GM18519 (cell line): ENCODE measurements around the gene KRTAP2-4.
"Not testable (repeated sequence)": the region's sequence is repeated elsewhere in the genome, so short reads cannot be mapped to it uniquely, and the experiment has no call there.

Source experiments
- ATAC-seq: cut with Tn5 transposase; IDR thresholded peaks from one replicate; pipeline ENCODE4 v1.9.1; 2021; ENCODE audit warnings: mild to moderate bottlenecking, moderate library complexity; ENCODE audit not compliant: unreplicated experiment, low FRiP score

KRTAP2-4 gene

DNA sequence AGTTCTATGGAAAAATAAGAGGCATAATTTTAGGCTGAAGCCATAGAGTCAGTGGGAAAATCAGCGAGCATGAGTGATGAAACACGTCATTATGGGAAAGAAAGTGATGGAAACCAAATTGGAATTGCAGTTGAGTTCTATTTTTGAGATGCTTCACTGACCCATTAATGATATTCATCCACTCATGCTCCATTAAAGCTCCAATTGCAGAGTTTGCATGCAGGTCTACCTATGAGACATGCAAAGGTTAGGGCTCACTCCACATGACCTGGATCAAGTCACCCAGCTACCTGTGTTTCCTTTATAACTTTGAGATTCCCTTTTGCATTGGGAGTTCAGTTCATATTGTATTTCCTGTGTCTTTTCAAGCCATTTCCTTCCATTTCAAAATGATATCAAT is 8.0 kb upstream of the KRTAP2-4 start:
- no peak for ATAC-seq

DNA sequence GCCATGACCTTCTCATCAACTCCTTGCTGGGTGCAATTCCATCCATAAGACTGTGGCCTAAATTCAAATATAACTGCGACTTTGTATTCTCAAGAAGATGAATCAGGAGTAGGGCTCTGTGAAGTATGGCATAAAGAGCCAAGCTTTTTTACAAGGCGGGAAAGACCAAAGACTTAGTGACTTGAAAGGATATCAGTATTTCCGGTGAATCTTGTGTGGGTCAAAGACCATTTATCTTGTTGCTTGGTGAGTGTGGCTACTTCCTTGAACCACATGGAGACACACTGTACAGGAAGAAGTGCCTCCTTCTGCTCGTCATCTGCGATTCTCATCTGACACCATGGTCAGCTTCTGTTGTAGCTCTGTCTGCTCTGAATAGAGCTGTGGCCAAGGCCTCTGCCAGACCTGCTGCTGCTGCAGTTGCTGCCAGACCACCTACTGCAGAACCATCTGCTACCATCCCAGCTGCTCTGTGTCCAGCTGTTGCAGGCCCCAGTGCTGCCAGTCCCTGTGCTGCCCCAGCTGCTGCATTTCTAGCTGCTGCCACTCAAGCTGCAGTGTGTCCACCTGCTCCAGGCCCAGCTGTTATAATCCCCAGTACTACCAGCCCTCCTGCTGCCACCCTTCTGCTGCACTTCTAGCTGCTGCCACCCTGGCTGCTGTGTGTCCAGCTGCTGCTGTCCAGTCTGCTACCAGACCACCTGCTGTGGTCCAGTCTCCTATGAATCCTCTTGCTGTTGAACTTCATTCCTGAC is 6.1 kb upstream of the KRTAP2-4 start:
- ATAC-seq, result no peak

DNA sequence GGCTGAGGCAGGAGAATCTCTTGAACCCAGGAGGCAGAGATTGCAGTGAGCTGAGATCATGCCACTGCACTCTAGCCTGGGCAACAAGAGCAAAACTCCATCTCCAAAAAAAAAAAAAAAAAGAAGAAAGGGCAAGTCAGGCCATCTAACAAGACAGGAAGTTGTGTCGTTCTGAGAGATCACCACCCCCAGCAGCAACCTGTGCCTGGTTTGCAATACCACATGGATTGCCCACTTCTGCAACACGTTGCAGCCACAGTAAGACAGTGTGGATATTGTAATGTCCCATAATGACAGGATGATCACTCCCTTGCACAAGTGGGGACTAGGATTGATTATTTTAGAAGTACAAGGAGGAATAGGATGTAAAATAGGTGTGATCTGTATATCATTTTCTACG is 3.4 kb upstream of the KRTAP2-4 start:
- ATAC-seq, result no peak

DNA sequence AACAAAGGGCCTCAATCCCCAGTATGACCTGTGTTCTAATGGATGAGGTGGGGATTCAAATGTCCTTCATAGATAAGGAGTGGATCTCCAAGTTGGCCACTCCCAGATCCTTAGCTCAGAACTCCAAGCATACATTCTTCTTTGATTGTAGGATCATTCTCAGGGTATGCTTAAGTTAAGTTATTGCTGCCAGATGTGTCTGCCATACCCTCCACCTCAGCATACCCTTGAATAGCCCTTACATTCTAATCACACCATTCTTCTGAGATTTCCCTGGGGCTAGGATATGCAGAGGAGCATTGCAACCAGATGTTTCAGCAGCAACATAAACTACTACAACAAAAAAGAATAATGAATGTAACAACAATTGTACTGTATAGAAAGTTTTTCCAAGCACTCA is 1.6 kb upstream of the KRTAP2-4 start:
- no peak for ATAC-seq

DNA sequence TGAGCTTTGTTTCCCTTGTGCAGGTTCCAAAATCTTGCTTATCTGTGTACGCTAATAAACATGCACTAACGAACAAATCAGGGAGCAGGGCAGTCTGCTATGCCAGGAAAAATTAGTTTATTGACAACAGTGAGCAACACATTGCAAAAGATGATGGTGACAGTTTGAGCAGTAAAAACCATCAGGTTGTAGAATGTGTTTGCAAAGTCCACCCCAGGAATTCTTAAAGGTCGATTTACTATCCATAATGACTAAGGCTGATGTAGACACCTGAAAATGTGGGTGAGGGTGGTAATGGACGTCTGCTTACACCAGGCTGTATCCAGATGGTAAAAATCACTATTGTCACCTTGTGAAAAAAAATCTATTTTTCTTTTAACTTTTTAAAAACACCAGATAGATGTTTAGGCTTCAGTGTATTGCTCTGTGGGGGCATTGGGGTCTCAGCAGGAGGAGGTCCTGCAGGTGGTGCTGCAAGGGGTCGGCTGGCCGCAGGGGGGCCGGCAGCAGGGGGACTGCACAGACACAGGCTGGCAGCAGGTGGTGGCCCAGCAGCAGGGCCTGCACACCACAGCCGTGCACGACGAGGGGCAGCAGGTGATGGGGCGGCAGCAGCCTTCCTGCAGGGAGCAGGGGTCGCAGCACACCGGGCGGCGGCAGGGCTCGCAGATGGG is 526 bp downstream of the KRTAP2-4 start:
- not testable (repeated sequence) for ATAC-seq

DNA sequence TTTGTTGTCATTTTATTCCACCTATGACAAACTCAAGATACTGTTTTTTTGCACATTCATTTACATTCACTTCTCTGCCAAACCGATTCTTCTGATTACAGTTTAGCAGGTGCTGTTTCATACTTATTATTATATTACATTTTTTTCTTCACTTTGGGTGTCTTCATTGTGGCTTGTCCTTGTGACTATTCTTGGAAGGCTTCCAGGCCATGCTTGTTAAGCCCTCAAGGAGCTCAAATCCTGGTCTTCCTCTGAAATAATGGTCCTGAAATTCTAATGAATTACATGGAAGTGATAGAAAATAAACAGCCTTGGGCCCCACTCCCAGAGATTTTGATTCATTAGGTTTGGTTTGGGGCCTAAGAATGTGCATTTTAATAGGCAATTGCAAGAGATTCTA is 1.4 kb downstream of the KRTAP2-4 start:
- ATAC-seq, result no peak

DNA sequence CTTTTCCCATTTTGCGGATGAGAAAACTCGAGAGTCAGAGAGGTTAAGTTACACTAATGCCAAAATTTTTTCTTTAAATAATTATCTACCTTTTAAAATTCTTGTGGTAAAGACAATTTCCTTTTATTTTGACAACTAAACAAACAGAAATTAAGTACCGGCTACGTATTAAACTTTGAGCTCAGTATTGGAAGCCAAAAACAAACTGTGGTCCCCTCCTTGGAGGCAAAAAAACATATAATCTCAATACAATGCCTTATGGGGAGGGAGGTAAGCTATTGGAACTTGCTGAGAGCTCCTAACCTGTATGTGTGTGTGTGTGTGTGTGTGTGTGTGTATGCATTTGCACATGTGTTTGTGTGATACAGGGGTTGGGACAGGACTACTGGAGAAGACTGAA is 2.2 kb downstream of the KRTAP2-4 start:
- ATAC-seq, result no peak

DNA sequence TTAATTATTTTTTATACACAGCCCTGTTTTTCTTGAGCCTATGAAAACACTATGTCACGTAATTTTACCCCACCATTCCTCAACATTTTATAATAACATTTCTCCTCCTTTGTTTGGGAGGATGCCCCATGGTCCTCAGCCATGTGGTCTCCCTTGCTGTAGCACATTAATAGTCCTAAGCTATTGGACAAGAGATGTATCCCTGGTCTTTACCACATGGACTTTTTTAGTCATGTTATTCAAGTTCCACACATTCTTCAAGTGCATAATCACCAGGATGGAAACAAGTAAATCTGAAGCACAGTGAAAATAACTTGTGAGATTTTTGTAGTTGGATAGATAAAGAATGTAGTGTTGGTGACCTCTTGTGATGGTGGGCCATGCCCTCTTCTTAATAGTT is 3.7 kb downstream of the KRTAP2-4 start:
- ATAC-seq, result no peak

DNA sequence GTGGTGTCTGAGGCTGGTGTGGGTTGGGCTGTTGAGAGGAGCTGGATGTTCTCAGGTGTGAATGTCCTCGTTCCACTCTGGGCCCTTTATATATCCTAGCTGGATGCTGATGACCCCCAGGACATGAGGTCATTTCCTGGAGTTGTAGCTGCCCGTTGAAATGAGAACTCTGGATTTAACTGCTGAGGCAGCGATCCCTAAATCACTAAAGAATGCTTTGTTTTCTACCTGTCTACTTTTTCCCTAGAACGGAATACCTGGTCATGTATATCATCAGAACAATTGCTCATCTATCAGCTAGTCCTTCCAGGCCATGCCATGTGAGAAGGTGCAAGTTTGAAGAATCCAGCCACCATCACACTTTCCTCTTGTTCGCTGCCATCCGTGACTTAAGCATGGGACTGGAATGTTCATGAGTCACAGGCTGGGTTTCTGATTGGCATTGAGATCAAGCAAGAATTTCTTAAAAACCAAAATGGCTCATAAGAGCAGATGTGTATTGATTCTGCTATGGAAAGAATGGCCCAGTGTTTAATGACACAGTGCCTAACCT is 5.6 kb downstream of the KRTAP2-4 start, which contains the start of gene KRTAP2-3:
TSS of gene KRTAP2-3 (minus strand) at position 63 of the 553 bp plus-strand sequence. CDS start 64 bp downstream, outside the sequence.
- ATAC-seq, result no peak

DNA sequence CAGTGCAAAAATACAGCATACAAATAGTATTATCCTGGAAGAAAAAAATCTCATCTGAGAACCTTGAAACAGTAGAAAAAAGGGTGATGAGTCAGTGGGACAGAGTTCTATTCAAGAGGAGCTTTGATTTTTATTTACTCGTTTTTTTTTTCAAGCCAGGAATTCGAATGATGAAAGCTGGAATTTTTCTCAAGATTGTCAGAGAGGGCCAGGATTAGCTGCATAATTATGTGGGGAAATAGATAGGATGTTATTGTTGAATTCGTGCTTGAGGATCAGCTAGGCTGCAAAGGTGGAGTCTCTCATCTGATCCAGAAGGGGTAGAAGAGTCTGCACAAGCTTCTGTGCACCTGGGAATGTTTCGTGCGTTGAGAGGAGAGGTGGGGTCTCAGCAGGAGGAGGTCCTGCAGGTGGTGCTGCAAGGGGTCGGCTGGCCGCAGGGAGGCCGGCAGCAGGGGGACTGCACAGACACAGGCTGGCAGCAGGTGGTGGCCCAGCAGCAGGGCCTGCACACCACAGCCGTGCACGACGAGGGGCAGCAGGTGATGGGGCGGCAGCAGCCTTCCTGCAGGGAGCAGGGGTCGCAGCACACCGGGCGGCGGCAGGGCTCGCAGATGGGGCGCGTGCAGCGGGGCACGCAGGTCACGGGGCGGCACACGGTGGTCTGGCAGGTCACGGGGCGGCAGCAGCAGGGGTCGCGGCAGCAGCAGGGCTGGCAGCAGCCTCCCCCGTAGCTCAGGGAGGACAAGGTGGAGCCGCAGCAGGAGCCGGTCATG is 6.2 kb downstream of the KRTAP2-4 start:
- ATAC-seq, result not testable (repeated sequence)

DNA sequence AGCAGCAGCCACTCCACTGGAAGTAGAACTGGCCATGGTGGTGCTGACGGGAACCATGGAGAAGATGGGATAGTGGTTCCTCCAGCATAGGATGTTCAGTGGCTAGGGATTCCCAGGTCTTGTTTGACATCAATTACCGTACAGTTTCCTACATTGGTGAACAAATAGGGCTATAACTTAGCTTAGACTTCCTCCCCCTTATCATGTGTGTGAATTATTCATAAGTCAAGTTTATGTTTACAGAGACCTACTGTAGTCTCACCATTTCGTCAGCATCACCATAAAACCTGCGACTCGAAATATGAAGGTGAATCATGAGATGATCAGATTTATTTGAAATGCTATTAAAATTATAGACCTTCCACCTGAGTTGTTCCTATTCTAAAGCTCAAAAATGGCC is 6.9 kb downstream of the KRTAP2-4 start:
- no peak for ATAC-seq

DNA sequence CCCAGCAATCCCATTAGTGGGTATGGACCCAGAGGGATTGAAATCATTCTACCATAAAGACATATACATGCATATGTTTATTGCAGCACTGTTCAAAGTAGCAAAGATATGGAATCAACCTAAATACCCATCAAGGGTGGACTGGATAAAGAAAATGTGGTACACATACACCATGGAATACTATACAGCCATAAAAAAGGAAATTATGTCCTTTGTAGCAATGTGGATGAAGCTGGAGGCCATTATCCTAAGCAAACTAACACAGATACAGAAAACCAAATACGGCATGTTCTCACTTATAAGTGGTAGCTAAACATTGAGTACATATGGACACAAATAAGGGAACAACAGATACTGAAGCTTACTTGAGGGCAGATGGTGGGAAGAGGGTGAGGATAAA is 8.1 kb downstream of the KRTAP2-4 start:
- ATAC-seq, result no peak

DNA sequence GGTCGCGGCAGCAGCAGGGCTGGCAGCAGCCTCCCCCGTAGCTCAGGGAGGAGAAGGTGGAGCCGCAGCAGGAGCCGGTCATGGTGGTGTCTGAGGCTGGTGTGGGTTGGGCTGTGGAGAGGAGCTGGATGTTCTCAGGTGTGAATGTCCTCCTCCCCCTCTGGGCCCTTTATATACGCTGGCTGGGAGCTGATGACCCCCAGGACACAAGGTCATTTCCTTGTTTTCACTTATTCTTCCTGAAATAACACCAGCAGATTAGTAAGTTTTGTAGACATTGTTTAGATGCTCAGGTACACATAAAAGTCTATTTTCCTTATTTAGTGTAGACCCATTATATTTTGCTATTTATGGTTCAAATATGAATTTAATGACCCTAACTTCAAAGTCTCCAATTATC is 10.5 kb downstream of the KRTAP2-4 start, which contains the start of gene KRTAP2-2:
TSS of gene KRTAP2-2 (minus strand) at position 101 of the 400 bp plus-strand sequence. CDS start at position 82, 19 bp downstream.
- ATAC-seq, result not testable (repeated sequence)

DNA sequence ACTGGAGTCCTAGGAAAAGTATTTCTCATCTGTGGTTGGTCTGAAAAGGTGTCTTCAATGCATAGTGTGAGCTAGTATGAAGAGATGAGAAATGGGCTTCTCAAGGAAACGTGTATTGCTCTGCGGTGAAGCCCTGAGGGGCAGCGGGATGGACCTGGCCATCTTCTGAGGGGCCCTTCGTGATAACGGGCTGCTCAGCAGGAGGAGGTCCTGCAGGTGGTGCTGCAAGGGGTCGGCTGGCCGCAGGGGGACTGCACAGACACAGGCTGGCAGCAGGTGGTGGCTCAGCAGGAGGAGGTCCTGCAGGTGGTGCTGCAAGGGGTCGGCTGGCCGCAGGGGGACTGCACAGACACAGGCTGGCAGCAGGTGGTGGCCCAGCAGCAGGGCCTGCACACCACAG is 11.1 kb downstream of the KRTAP2-4 start:
- not testable (repeated sequence) for ATAC-seq

DNA sequence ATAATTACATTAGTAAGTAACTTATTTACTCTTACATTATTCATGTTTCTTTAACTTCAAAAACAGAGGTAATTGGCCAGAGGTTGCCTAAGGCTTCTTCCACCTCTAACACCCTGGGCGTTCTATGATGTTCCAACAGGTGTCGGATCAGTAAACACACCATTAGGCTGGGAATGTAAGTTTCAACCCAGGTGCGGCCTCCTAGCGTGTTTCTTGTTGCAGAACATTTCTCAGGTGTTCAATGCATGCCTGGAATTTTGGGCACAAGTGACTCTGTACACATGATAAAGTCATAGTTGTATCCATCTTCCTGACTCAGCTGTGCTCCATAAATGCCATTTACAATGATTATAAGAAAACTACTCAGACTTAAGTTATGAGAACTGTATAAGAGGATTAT is 11.7 kb downstream of the KRTAP2-4 start:
- no peak for ATAC-seq

DNA sequence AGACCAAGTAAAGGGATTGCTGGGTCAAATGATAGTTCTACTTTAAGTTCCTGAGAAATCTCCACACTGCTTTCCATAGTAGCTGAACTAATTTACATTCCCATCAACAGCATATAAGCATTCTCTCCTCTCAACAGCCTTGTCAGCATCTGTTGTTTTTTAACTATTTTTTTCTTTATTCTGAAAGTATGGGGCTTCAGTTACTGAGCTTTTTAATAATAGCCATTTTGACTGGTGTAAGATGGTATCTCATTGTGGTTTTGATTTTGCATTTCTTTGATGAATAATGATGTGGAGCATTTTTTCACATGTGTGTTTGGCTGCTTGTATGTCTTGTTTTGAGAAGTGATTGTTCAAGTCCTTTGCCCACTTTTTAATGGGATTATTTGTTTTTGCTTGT is 13.1 kb downstream of the KRTAP2-4 start:
- ATAC-seq, result no peak

DNA sequence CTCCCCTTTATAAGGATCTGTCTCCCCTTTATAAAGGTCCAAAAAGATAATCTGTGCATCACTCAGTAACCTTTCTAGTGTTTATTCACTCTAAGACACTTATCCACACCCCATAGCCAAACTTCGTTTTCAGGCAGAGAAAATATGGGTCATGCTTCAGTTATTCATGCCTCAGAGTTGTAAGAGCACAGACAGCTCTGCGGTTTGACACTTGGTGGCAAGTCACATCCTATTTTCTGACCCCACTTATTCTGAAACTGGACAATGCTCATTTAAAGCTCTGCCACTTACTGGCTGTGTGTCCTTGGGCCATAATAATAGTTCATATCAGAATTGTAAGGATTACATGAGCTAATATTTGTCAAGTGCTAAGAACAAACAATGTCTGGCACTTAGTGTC is 16.6 kb downstream of the KRTAP2-4 start:
- no peak for ATAC-seq

DNA sequence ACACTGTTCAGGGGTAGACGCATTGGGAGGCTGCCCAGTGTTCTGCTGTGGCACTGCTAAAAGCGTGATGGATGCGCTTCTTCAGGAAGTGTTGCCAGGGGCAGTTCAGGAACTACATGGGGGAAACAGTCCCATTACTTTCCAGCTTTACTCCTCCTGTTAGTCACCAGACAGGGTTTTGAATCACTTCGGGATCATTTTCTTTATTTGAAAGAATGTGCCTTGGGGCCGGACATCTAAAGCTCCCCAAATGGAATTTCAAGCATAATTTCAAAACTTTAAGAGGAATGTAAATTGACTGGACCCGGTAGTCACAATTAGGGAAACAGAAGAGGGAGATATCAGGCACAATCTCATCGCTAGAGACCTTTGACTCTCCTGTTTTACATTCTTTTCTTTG is 17.2 kb downstream of the KRTAP2-4 start:
- no peak for ATAC-seq

DNA sequence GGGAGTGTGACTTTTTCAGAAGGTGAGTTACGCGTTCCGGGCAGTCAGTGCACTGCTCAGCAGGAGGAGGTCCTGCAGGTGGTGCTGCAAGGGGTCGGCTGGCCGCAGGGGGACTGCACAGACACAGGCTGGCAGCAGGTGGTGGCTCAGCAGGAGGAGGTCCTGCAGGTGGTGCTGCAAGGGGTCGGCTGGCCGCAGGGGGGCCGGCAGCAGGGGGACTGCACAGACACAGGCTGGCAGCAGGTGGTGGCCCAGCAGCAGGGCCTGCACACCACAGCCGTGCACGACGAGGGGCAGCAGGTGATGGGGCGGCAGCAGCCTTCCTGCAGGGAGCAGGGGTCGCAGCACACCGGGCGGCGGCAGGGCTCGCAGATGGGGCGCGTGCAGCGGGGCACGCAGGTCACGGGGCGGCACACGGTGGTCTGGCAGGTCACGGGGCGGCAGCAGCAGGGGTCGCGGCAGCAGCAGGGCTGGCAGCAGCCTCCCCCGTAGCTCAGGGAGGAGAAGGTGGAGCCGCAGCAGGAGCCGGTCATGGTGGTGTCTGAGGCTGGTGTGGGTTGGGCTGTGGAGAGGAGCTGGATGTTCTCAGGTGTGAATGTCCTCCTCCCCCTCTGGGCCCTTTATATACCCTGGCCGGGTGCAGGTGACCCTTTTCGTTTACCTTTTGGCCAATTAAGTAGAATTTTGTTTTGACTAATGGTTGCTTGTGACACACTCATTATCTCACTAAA is 18.8 kb downstream of the KRTAP2-4 start, which contains the start of gene KRTAP2-1:
TSS of gene KRTAP2-1 (minus strand) at position 582 of the 731 bp plus-strand sequence. CDS start at position 533, 49 bp downstream.
- ATAC-seq, result not testable (repeated sequence)

DNA sequence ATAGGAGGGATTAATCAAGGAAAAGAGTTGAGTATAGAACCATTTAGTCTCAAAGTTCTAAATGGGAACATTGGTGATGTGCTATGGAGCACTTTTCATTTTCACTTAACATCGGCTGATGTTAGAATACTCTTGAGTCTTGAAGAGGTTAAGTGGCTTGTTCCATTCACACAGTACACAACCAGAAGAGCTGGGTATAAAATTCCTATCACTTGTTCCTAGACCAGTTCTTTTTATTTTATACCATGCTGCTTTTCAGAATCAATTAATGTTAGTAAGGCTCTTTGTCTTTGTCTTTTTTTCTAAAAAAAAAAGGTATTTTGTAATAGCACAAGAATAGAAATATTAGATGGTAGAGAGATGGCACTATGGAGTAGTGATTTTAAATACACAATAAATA is 22.7 kb downstream of the KRTAP2-4 start:
- no peak for ATAC-seq
